Putamen (tissue), 1 donor: ENCODE data around the gene HOGA1.

ENCODE experiments used
- DNase-seq: peaks from one replicate; pipeline ENCODE4 v3.0.0-alpha.2; 2016; ENCODE audit warnings: low spot score

The HOGA1 gene

GRCh38 chr10:97578171-97578844, 5.9 kb upstream of the HOGA1 start:
- DNase-seq: no peak

- no peak for DNase-seq
These were observed 3.5 kb upstream of the HOGA1 start for GRCh38 chr10:97580421-97581367.

- no peak for DNase-seq
These were observed 2.0 kb upstream of the HOGA1 start for GRCh38 chr10:97582169-97582568.

- DNase-seq: no peak
These were observed 713 bp upstream of the HOGA1 start for GRCh38 chr10:97583476-97583875.

GRCh38 chr10:97584798-97585438, 729 bp downstream of the HOGA1 start:
- no peak for DNase-seq

GRCh38 chr10:97585439-97585811, 1.2 kb downstream of the HOGA1 start:
- no peak for DNase-seq

- DNase-seq: no peak
These were observed 3.0 kb downstream of the HOGA1 start for GRCh38 chr10:97587183-97587582.

- DNase-seq: no peak
These were observed 5.3 kb downstream of the HOGA1 start, which contains the start of gene C10orf62 for GRCh38 chr10:97589479-97589878. Gene C10orf62 (plus strand): TSS chr10:97589721. CDS start chr10:97589898, 177 bp downstream.

GRCh38 chr10:97590082-97590747, 6.0 kb downstream of the HOGA1 start:
- no peak for DNase-seq

- DNase-seq: no peak
These were observed 6.7 kb downstream of the HOGA1 start for GRCh38 chr10:97590748-97591495.

- no peak for DNase-seq
These were observed 9.2 kb downstream of the HOGA1 start for GRCh38 chr10:97593421-97593820.

- no peak for DNase-seq
These were observed 12.2 kb downstream of the HOGA1 start for GRCh38 chr10:97596101-97597082.

- DNase-seq: no peak
These were observed 13.6 kb downstream of the HOGA1 start for GRCh38 chr10:97597778-97598177.

GRCh38 chr10:97598407-97599271, 14.4 kb downstream of the HOGA1 start:
- DNase-seq: no peak

- no peak for DNase-seq
These were observed 15.1 kb downstream of the HOGA1 start for GRCh38 chr10:97599272-97599619.

GRCh38 chr10:97600616-97601015, 16.4 kb downstream of the HOGA1 start:
- DNase-seq: no peak

GRCh38 chr10:97601268-97602215, 17.4 kb downstream of the HOGA1 start:
- no peak for DNase-seq

GRCh38 chr10:97607095-97607636, 23.0 kb downstream of the HOGA1 start:
- DNase-seq: peak; percentile 39
